Esophagus squamous epithelium (tissue), 4 donors: ENCODE measurements around the gene RAB36.

Experiments
- CTCF ChIP-seq, 6 experiments: fragments of 450-650 bp in 4 of 6; fragments of 200-600 bp in 2 of 6; sonication (generic) in 2 of 6; IDR thresholded peaks; one replicate each; pipeline ENCODE4 v1.5.1; 2016 to 2019; ENCODE audit warnings: antibody characterized with exemption in 6 of 6, mild to moderate bottlenecking in 4 of 6, moderate library complexity in 4 of 6
- POLR2A ChIP-seq, 4 donors: fragments of 450-650 bp; IDR thresholded peaks; one replicate each; pipeline ENCODE4 v1.6.1; 2017; ENCODE audit warnings: antibody characterized with exemption in 4 of 4, mild to moderate bottlenecking in 4 of 4, moderate library complexity in 3 of 4

- no peak for TF ChIP-seq CTCF (IDR thresholded peaks at IDR 0.05)
- no peak for TF ChIP-seq POLR2A (IDR thresholded peaks at IDR 0.05)
Observed at GRCh38 chr22:23132376-23133091, 12.7 kb upstream of the RAB36 start.
